ENCODE results near the gene VOPP1. TPM values are rescaled to one million over a fixed set of nuclear protein-coding genes. Genes with fewer than 3 reads are reported as not detected.

VOPP1 gene
- total and polyA plus RNA-seq, 2 of the 13 experiments (the other 11 are each of a cell fraction or from before 2014, with no cell fraction given) = 21.8 to 55.3 TPM

GRCh38 chr7:55504093-55504859 is 68.0 kb downstream of the VOPP1 start:
- Histone ChIP-seq H3K79me2 (ENCODE audit: insufficient read depth, low read length) (peaks cover 2% of the 10 kb centered on the region), H3K4me2 (ENCODE audit: low read depth, low read length) (no peak overlapping the region), H3K4me1 (ENCODE audit: insufficient read depth, low read length) (peaks cover 8% of the 10 kb centered on the region; the same call in 1 of the 2 replicates), H3K36me3 (replicated peaks in 1 of 2; ENCODE audit: control insufficient read depth in 1 of 2, insufficient read depth in 2 of 2, low read length in 2 of 2) (peaks cover 0 to 3% of the 10 kb centered on the region in 2 experiments; a peak in 4 of 5 replicates), H3K4me3 (replicated peaks in 1 of 3; ENCODE audit: insufficient read depth in 1 of 3, low read depth in 2 of 3, low read length in 3 of 3) (no peak overlapping the region), H3K9me3 (ENCODE audit: low read length) (no peaks in the 10 kb centered on the region), H3K27me3 (ENCODE audit: control insufficient read depth in 1 of 2, insufficient read depth in 2 of 2, low read length in 2 of 2) (no peaks in the 10 kb centered on the region), H2AFZ (ENCODE audit: low read length) (no peak overlapping the region), H3K27ac (ENCODE audit: extremely low read length, insufficient read depth, low read length) (no peak overlapping the region), H4K20me1 (ENCODE audit: insufficient read depth, low read length) (no peaks in the 10 kb centered on the region), H3K9ac (ENCODE audit: insufficient read depth, low read depth, low read length) (no peak overlapping the region)
- 98% methylated on average over 5 of the region's 6 CpGs for WGBS (ENCODE audit: low lambda C conversion rate)
- in situ Hi-C loops (cut with HindIII; ENCODE audit: extremely low pct_ligation_motif_present, low pct_unique_long_range_greater_than_20kb) = no loop called here
- intact Hi-C loops (cut with micrococcal nuclease; ENCODE audit: unreplicated experiment) = no loop called here
- CTCF ChIA-PET (ENCODE audit: low intra/inter-chr PET ratio, low total read pairs) = no interaction called here
- DNase-seq (ENCODE audit: low spot score) = no peak
- ATAC-seq = no peak
- FAIRE-seq = no peak
- POLR2A ChIA-PET = interaction anchor here (1.1 kb wide), 1 partner anchor 746 kb away, joined by 3 read pairs; the partner anchor contains the start of gene SEC61G
- BruUV-seq (replicated peaks) = no TSS peak
- no peak for TF ChIP-seq ARNT (IDR thresholded peaks at IDR 0.05)
- TF ChIP-seq GZF1 (CRISPR knock-in tag; IDR thresholded peaks at IDR 0.05) = no peak
- TF ChIP-seq ZHX2 (IDR thresholded peaks at IDR 0.05; ENCODE audit: low read depth) = no peak
- no peak for TF ChIP-seq ZHX2 (CRISPR knock-in tag; IDR thresholded peaks at IDR 0.05; ENCODE audit: borderline replicate concordance)
- TF ChIP-seq ZNF775 (CRISPR knock-in tag; IDR thresholded peaks at IDR 0.05; ENCODE audit: borderline replicate concordance) = no peak
- TF ChIP-seq ZC3H4 (CRISPR knock-in tag; IDR thresholded peaks at IDR 0.05; ENCODE audit: borderline replicate concordance) = no peak
- TF ChIP-seq TGIF2 (CRISPR knock-in tag; IDR thresholded peaks at IDR 0.05) = no peak
- no peak for TF ChIP-seq BRD4 (CRISPR knock-in tag; IDR thresholded peaks at IDR 0.05)
- no peak for TF ChIP-seq NCOR1 (IDR thresholded peaks at IDR 0.05; ENCODE audit: borderline replicate concordance, low read length)
- no peak for TF ChIP-seq ZC3H13 (CRISPR knock-in tag; IDR thresholded peaks at IDR 0.05)
- TF ChIP-seq MAZ (IDR thresholded peaks at IDR 0.05; ENCODE audit: borderline replicate concordance, low read depth, low read length) = no peak
- no peak for TF ChIP-seq MAZ (CRISPR knock-in tag; IDR thresholded peaks at IDR 0.05; ENCODE audit: low read depth)
- TF ChIP-seq ZBTB2 (CRISPR knock-in tag; IDR thresholded peaks at IDR 0.05; ENCODE audit: low read depth) = no peak
- no peak for TF ChIP-seq TCF7L2 (IDR thresholded peaks at IDR 0.05; ENCODE audit: low read depth, low read length)
- TF ChIP-seq KMT2B (CRISPR knock-in tag; IDR thresholded peaks at IDR 0.05) = no peak
- TF ChIP-seq ZNF468 (CRISPR knock-in tag; IDR thresholded peaks at IDR 0.05) = no peak
- no peak for TF ChIP-seq SALL2 (CRISPR knock-in tag; IDR thresholded peaks at IDR 0.05)
- no peak for TF ChIP-seq ZNF792 (CRISPR knock-in tag; IDR thresholded peaks at IDR 0.05)
- no peak for TF ChIP-seq ZNF652 (CRISPR knock-in tag; IDR thresholded peaks at IDR 0.05; ENCODE audit: borderline replicate concordance, low read depth)
- no peak for TF ChIP-seq ELF3 (CRISPR knock-in tag; IDR thresholded peaks at IDR 0.05)

All from HepG2 (cell line).